ENCODE results near the gene ADAM12. TPM values are rescaled to one million over a fixed set of nuclear protein-coding genes. Genes with fewer than 3 reads are reported as not detected.
A peak's percentile ranks its signal among the peaks of the same experiment; 100 is the strongest.

Gene ADAM12
- total RNA-seq, 1 donor from 2014 or later: 8.0 TPM

- Mint-ChIP-seq H3K9me3 (no peaks in the 10 kb centered on the region), H3K27ac (no peak overlapping the region)
Observed at GRCh38 chr10:126224967-126225671, 163.2 kb downstream of the ADAM12 start.

GRCh38 chr10:126223512-126224067 lies 164.7 kb downstream of the ADAM12 start:
- Histone ChIP-seq H3K4me1 (peaks cover 20% of the 10 kb centered on the region), H3K9ac (no peak overlapping the region), H3K27ac (no peak overlapping the region), H3K79me2 (ENCODE audit: low read depth) (no peaks in the 10 kb centered on the region), H3K4me3 (no peak overlapping the region), H4K20me1 (ENCODE audit: low read depth) (no peaks in the 10 kb centered on the region), H3K9me3 (ENCODE audit: low read depth) (no peaks in the 10 kb centered on the region), H3K36me3 (no peaks in the 10 kb centered on the region), H2AFZ (replicated peaks) (no peak overlapping the region), H3F3A (ENCODE audit: low read depth) (peaks cover 10% of the 10 kb centered on the region), H3K4me2 (no peak overlapping the region), H3K27me3 (no peaks in the 10 kb centered on the region)
- Mint-ChIP-seq H3K36me3 (no peaks in the 10 kb centered on the region), H3K4me3 (no peak overlapping the region), H3K27ac (no peak overlapping the region), H3K27me3 (ENCODE audit: insufficient read depth, low read depth) (no peaks in the 10 kb centered on the region), H3K9me3 (no peaks in the 10 kb centered on the region), H3K4me1 (peaks cover 18% of the 10 kb centered on the region)
- DNase-seq (ENCODE audit: low spot score): no peak
- no peak for TF ChIP-seq EZH2phosphoT487 (IDR thresholded peaks at IDR 0.05)
- no peak for TF ChIP-seq EZH2 (IDR thresholded peaks at IDR 0.05)
- no peak for TF ChIP-seq CTCF (IDR thresholded peaks at IDR 0.05)

More at GRCh38 chr10:126224967-126225671, 163.2 kb downstream of the ADAM12 start:
- Mint-ChIP-seq H3K4me1 (peaks cover 20% of the 10 kb centered on the region), H3K27me3 (ENCODE audit: insufficient read depth, low read depth) (peaks cover 2% of the 10 kb centered on the region), H3K4me3 (peak overlapping the region; percentile 7), H3K36me3 (no peaks in the 10 kb centered on the region)
- TF ChIP-seq EZH2 (IDR thresholded peaks at IDR 0.05) (no peak), CTCF (IDR thresholded peaks at IDR 0.05) (no peak), EZH2phosphoT487 (IDR thresholded peaks at IDR 0.05) (no peak)
- Histone ChIP-seq H3K9ac (no peak overlapping the region), H3K27me3 (no peaks in the 10 kb centered on the region), H3K27ac (no peak overlapping the region), H3F3A (ENCODE audit: low read depth) (peaks cover 10% of the 10 kb centered on the region), H3K4me2 (no peak overlapping the region), H3K9me3 (ENCODE audit: low read depth) (no peaks in the 10 kb centered on the region), H3K4me3 (no peak overlapping the region), H4K20me1 (ENCODE audit: low read depth) (no peaks in the 10 kb centered on the region), H3K4me1 (peaks cover 31% of the 10 kb centered on the region), H3K36me3 (no peaks in the 10 kb centered on the region), H3K79me2 (ENCODE audit: low read depth) (no peaks in the 10 kb centered on the region), H2AFZ (replicated peaks) (peak overlapping the region; percentile 7)
- peak; percentile 20 for DNase-seq (ENCODE audit: low spot score)

- H4K20me1 ChIP-seq (ENCODE audit: low read depth): no peaks in the 10 kb centered on the region
- H3K4me1 ChIP-seq: peaks cover 15% of the 10 kb centered on the region
- H3K4me2 ChIP-seq: no peak overlapping the region
- H3K79me2 ChIP-seq (ENCODE audit: low read depth): no peaks in the 10 kb centered on the region
- no peak overlapping the region for H3K27ac ChIP-seq
- Mint-ChIP-seq H3K4me1 (peaks cover 15% of the 10 kb centered on the region), H3K27ac (no peak overlapping the region), H3K9me3 (no peaks in the 10 kb centered on the region), H3K4me3 (no peak overlapping the region), H3K36me3 (no peaks in the 10 kb centered on the region), H3K27me3 (ENCODE audit: insufficient read depth, low read depth) (no peaks in the 10 kb centered on the region)
- H3K4me3 ChIP-seq: no peak overlapping the region
- H3K27me3 ChIP-seq: no peaks in the 10 kb centered on the region
- no peaks in the 10 kb centered on the region for H3K9me3 ChIP-seq (ENCODE audit: low read depth)
- TF ChIP-seq EZH2 (IDR thresholded peaks at IDR 0.05) (no peak), EZH2phosphoT487 (IDR thresholded peaks at IDR 0.05) (no peak), CTCF (IDR thresholded peaks at IDR 0.05) (no peak)
- no peaks in the 10 kb centered on the region for H3K36me3 ChIP-seq
- no peak for DNase-seq (ENCODE audit: low spot score)
- H3K9ac ChIP-seq: no peak overlapping the region
- peaks cover 10% of the 10 kb centered on the region for H3F3A ChIP-seq (ENCODE audit: low read depth)
- H2AFZ ChIP-seq (replicated peaks): no peak overlapping the region
Observed at GRCh38 chr10:126222736-126223511, 165.4 kb downstream of the ADAM12 start.
